NAMALWA (cell line): Measurements from ENCODE around the gene RNF175.
"Not testable (repeated sequence)": the region's sequence is repeated elsewhere in the genome, so short reads cannot be mapped to it uniquely, and the experiment has no call there.

Experiments used
- DNase-seq: peaks from one replicate; pipeline ENCODE4 v3.0.0-alpha.2; 2015; ENCODE audit warnings: low spot score

RNF175 gene

DNA sequence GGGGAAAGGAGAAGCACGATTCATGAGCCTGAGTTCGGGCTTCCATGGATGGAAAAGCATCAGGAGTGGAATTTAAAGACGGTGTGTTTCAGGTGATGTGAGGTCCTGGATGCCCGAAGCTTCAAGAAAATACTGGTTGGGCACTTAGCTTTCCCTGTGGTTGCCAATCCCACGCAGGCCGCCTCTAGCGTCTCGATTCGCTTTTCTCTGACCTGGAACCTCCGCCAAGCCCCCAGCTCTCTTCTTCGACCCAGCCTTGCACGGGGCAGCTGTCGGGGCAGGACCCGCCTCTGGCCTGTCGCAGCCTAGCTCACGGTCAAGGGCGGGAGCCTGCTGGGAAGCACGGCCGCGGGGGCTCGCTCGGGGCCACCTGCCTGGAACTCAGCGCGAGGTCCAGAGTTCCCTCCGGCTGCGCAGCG is 76.1 kb downstream of the RNF175 start:
- DNase-seq = no peak

DNA sequence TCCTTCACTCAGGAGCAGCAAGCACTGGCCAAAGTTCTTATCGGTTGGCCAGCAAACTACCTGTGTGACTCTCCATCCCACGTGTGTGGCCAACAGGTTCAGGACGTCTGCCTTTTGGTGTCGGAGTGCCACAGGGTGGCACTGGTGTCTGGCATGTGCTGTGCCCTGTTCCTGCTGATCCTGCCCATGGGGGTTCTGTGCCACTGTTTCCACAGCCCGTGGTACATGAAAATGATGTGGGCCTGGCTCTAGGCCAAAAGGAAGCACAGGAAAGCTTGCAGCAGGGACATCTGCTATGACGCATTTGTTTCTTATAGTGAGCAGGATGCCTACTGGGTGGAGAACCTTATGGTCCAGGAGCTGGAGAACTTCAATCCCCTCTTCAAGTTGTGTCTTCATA is 80.3 kb downstream of the RNF175 start:
- no peak for DNase-seq

DNA sequence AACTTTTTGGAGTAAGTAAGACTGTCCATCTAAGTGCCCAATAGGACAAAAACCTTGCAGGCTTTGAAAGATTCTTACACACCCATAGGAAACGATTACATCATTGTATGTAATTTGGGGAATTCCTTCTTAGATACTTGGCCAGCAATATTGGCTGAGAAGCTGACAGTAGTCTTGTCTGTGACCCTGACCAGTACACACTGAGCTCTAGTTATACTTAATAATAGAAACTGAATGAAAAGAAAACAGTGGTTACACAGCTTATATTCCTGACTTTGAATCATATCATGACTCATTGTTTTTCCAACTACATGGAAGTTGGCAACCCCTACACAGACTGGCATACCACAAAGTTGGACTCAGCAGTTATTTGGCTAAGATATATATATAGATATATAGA is 82.8 kb downstream of the RNF175 start:
- no peak for DNase-seq

DNA sequence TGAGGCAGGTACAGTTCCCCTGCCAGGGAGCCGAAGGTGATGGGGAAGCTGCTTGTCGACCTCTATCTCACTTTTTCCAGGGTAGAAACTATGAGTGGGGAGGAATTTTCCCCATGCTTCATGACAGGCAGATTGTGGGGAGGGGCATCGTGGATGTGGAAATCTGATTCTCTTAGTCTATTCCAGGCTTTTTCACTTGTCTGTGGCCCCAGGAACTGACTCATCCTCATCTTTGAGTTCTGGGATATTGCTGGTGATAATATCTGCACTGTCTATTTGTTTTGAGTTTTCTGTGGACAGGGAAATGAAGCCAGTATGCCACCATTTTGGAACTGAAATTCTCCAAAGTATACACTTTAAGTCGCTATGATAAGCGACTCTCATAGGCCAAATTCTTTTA is 83.3 kb downstream of the RNF175 start:
- no peak for DNase-seq

DNA sequence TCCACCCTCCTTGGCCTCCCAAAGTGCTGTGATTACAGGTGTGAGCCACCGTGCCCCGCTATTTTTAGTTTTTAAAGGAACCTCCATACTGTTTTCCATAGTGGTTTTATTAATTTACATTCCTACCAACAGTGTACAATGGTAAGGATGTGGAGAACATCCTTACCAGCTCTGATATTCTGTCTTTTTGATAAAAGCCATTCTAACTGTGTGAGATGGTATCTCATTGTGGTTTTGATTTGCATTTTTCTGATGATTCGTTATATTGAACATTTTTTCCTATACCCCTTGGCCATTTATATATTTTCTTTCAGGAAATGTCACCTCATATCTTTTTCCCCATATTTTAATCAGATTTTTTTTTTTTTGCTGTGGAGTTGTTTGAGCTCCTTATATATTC is 90.0 kb downstream of the RNF175 start:
- DNase-seq = no peak

DNA sequence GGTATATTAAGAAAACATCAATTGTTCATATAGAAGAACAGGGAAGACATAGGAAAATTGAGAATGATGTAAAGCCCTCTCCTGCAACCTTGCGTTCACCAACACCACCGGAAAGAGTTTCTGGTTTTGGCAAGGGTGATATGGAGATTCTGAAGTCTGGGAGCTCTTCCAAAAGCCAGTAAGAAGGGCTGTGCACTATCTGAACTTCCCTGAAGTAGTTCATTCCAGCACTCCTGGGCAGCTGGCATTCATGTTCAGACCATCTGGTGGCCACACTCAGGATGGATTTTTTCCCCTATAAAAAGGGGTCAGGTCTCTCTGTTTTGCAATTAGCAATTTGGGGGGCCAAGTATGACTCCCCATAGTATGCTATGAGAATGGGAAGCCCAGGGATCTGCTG is 91.2 kb downstream of the RNF175 start:
- no peak for DNase-seq

DNA sequence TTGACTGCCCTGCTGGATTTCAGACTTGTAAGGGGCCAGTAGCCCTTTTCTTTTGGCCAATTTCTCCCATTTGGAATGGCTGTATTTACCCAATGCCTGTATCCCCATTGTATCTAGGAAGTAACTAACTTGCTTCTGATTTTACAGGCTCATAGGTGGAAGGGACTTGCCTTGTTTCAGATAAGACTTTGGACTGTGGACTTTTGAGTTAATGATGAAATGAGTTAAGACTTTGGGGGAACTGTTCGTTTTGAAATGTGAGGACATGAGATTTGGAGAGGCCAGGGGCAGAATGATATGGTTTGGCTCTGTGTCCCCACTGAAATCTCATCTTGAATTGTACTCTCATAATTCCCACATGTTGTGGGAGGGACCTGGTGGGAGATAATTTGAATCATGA is 93.3 kb downstream of the RNF175 start:
- DNase-seq = not testable (repeated sequence)

DNA sequence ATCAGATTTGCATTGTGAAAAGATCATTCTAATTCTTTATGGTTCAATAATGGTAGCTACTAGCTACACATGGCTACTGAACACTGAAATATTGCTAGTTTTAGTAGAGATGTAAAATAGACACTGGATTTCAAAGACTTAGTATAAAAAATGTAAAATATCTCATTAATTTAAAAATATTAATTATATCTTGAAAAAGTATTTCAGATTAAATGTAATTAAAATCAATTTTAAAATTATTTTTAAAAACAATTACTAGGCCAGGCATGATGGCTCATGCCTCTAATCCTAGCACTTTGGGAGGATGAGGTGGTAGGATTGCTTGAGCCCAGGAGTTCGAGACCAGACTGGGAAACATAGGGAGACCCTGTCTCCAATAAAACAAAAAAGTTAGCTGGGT is 96.2 kb downstream of the RNF175 start:
- DNase-seq = no peak

DNA sequence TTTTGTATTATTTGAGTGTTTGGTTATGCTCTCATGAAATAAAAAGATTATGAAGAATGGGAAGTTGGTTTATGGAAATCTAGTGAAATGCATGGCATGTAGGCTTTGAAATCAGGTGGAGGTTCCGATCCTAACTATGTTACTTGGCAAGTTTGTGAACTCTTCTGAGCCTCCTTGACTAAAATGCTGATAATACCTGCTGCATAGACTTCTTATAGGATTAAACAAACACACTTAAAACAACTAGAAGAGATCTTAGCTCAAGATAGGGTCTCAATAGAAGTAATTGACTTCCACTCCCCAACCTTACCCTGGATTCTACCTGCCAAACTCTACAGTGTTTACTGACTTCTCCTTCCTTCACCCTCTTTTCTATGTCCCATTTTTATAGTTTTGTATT is 97.9 kb downstream of the RNF175 start:
- no peak for DNase-seq

DNA sequence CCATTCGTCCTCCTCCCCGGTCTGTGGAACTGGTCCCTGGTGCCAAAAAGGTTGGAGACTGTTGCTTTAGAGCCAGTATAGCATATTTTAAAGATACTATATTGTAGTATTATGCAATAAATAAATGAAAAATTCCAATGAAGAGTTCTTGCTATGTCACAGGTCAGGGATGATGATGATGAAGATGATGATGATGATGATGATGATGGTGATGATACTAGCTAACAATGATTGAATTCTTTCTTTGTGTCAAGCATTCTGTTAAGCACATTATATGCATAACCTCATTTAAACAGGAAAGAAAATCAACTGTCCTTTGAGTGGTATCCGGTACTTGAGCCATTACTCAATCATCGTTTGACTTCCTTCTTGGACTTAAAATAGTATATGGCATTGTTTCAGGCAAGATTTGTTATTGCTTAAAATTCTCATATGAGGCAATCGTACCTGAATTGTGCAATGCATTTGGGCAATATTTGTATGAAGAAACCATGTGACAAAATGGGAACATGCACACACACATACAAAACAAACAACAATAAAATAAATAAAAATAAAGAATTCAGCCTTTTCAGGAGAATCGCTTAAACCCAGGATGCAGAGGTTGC is 98.5 kb downstream of the RNF175 start:
- DNase-seq = no peak
